ENCODE measurements around the gene CAPN12. TPM values are rescaled to one million over a fixed set of nuclear protein-coding genes. Genes with fewer than 3 reads are reported as not detected.

CAPN12 gene
- polyA plus RNA-seq, 2 of the 4 experiments (the other 2 are of a cell fraction) = 10.0 to 11.7 TPM

Other genes starting within 250 kb of the CAPN12 start
- 0.78 and 1.2 TPM in 2 replicates for gene MAP4K1, start 126.5 kb downstream of the CAPN12 start, polyA plus RNA-seq (2011; rRNA removed)
- gene MAP4K1, start 126.5 kb downstream of the CAPN12 start, polyA plus RNA-seq (2017; fragmentation: RNase III; extraction: RNeasy Plus Mini Kit Qiagen cat#74134 plus additional on column Dnase treatment) = 1.3 to 2.6 TPM (median 2.1 TPM) in 3 replicates
- gene EIF3K, start 125.3 kb downstream of the CAPN12 start, polyA plus RNA-seq (2011; rRNA removed) = 419 and 491 TPM in 2 replicates
- gene EIF3K, start 125.3 kb downstream of the CAPN12 start, polyA plus RNA-seq (2017; fragmentation: RNase III; extraction: RNeasy Plus Mini Kit Qiagen cat#74134 plus additional on column Dnase treatment) = 910 to 1,057 TPM (median 937 TPM) in 3 replicates
- 605 and 614 TPM in 2 replicates for gene ACTN4, start 96.8 kb downstream of the CAPN12 start, polyA plus RNA-seq (2011; rRNA removed)
- 967 to 1,087 TPM (median 1,011 TPM) in 3 replicates for gene ACTN4, start 96.8 kb downstream of the CAPN12 start, polyA plus RNA-seq (2017; fragmentation: RNase III; extraction: RNeasy Plus Mini Kit Qiagen cat#74134 plus additional on column Dnase treatment)
- gene LGALS7, start 29.0 kb upstream of the CAPN12 start, polyA plus RNA-seq (2011; rRNA removed) = not detected in 2 replicates
- not detected in 3 replicates for gene LGALS7, start 29.0 kb upstream of the CAPN12 start, polyA plus RNA-seq (2017; fragmentation: RNase III; extraction: RNeasy Plus Mini Kit Qiagen cat#74134 plus additional on column Dnase treatment)
- 0.27 TPM in 1 of 2 replicates, not detected in the other for gene LGALS7B, start 44.7 kb upstream of the CAPN12 start, polyA plus RNA-seq (2011; rRNA removed)
- not detected in 3 replicates for gene LGALS7B, start 44.7 kb upstream of the CAPN12 start, polyA plus RNA-seq (2017; fragmentation: RNase III; extraction: RNeasy Plus Mini Kit Qiagen cat#74134 plus additional on column Dnase treatment)
- 2.5 and 3.3 TPM in 2 replicates for gene LGALS4, start 68.5 kb upstream of the CAPN12 start, polyA plus RNA-seq (2011; rRNA removed)
- 0.38 to 0.94 TPM (median 0.84 TPM) in 3 replicates for gene LGALS4, start 68.5 kb upstream of the CAPN12 start, polyA plus RNA-seq (2017; fragmentation: RNase III; extraction: RNeasy Plus Mini Kit Qiagen cat#74134 plus additional on column Dnase treatment)
- gene ECH1, start 87.3 kb upstream of the CAPN12 start, polyA plus RNA-seq (2011; rRNA removed) = 383 and 431 TPM in 2 replicates
- 393 to 394 TPM (median 394 TPM) in 3 replicates for gene ECH1, start 87.3 kb upstream of the CAPN12 start, polyA plus RNA-seq (2017; fragmentation: RNase III; extraction: RNeasy Plus Mini Kit Qiagen cat#74134 plus additional on column Dnase treatment)
- gene HNRNPL, start 105.5 kb upstream of the CAPN12 start, polyA plus RNA-seq (2011; rRNA removed) = 440 and 487 TPM in 2 replicates
- 372 to 383 TPM (median 380 TPM) in 3 replicates for gene HNRNPL, start 105.5 kb upstream of the CAPN12 start, polyA plus RNA-seq (2017; fragmentation: RNase III; extraction: RNeasy Plus Mini Kit Qiagen cat#74134 plus additional on column Dnase treatment)
- gene RINL, start 133.8 kb upstream of the CAPN12 start, polyA plus RNA-seq (2011; rRNA removed) = 6.3 and 6.6 TPM in 2 replicates
- 2.9 to 3.5 TPM (median 3.1 TPM) in 3 replicates for gene RINL, start 133.8 kb upstream of the CAPN12 start, polyA plus RNA-seq (2017; fragmentation: RNase III; extraction: RNeasy Plus Mini Kit Qiagen cat#74134 plus additional on column Dnase treatment)
- gene SIRT2, start 155.1 kb upstream of the CAPN12 start, polyA plus RNA-seq (2011; rRNA removed) = 28.6 and 31.5 TPM in 2 replicates
- gene SIRT2, start 155.1 kb upstream of the CAPN12 start, polyA plus RNA-seq (2017; fragmentation: RNase III; extraction: RNeasy Plus Mini Kit Qiagen cat#74134 plus additional on column Dnase treatment) = 28.3 to 30.4 TPM (median 30.4 TPM) in 3 replicates
- gene NFKBIB, start 155.5 kb upstream of the CAPN12 start, polyA plus RNA-seq (2011; rRNA removed) = 25.6 and 35.0 TPM in 2 replicates
- gene NFKBIB, start 155.5 kb upstream of the CAPN12 start, polyA plus RNA-seq (2017; fragmentation: RNase III; extraction: RNeasy Plus Mini Kit Qiagen cat#74134 plus additional on column Dnase treatment) = 56.4 to 61.7 TPM (median 59.5 TPM) in 3 replicates
- 0.40 and 0.68 TPM in 2 replicates for gene CCER2, start 167.7 kb upstream of the CAPN12 start, polyA plus RNA-seq (2011; rRNA removed)
- gene CCER2, start 167.7 kb upstream of the CAPN12 start, polyA plus RNA-seq (2017; fragmentation: RNase III; extraction: RNeasy Plus Mini Kit Qiagen cat#74134 plus additional on column Dnase treatment) = 1.1 to 1.9 TPM (median 1.5 TPM) in 3 replicates
- 46.1 and 46.7 TPM in 2 replicates for gene SARS2, start 186.3 kb upstream of the CAPN12 start, polyA plus RNA-seq (2011; rRNA removed)
- gene SARS2, start 186.3 kb upstream of the CAPN12 start, polyA plus RNA-seq (2017; fragmentation: RNase III; extraction: RNeasy Plus Mini Kit Qiagen cat#74134 plus additional on column Dnase treatment) = 81.8 to 98.0 TPM (median 93.4 TPM) in 3 replicates
- 92.8 and 104 TPM in 2 replicates for gene MRPS12, start 186.5 kb upstream of the CAPN12 start, polyA plus RNA-seq (2011; rRNA removed)
- 198 to 217 TPM (median 213 TPM) in 3 replicates for gene MRPS12, start 186.5 kb upstream of the CAPN12 start, polyA plus RNA-seq (2017; fragmentation: RNase III; extraction: RNeasy Plus Mini Kit Qiagen cat#74134 plus additional on column Dnase treatment)
- gene FBXO17, start 231.3 kb upstream of the CAPN12 start, polyA plus RNA-seq (2011; rRNA removed) = 68.1 and 73.1 TPM in 2 replicates
- 98.5 to 112 TPM (median 111 TPM) in 3 replicates for gene FBXO17, start 231.3 kb upstream of the CAPN12 start, polyA plus RNA-seq (2017; fragmentation: RNase III; extraction: RNeasy Plus Mini Kit Qiagen cat#74134 plus additional on column Dnase treatment)